ENCODE data around the gene DDX27. TPM values are rescaled to one million over a fixed set of nuclear protein-coding genes. Genes with fewer than 3 reads are reported as not detected.

The DDX27 gene
- total and polyA plus RNA-seq, 2 of the 13 experiments (the other 11 are each of a cell fraction or from before 2014, with no cell fraction given), result 42.6 to 72.8 TPM

- no peak; the same call in 1 of the 2 replicates for TF ChIP-seq FOXA3 (CRISPR knock-in tag; IDR thresholded peaks at IDR 0.05)
- no peak for TF ChIP-seq REL (CRISPR knock-in tag; conservative IDR thresholded peaks at IDR 0.05)
- TF ChIP-seq BRD4 (CRISPR knock-in tag; IDR thresholded peaks at IDR 0.05), result no peak
- no peak for TF ChIP-seq SMAD9 (CRISPR knock-in tag; IDR thresholded peaks at IDR 0.05)
- TF ChIP-seq ZNF260 (CRISPR knock-in tag; IDR thresholded peaks at IDR 0.05; ENCODE audit: borderline replicate concordance, low read depth), result no peak
- no peak for TF ChIP-seq ZNF609 (CRISPR knock-in tag; IDR thresholded peaks at IDR 0.05; ENCODE audit: borderline replicate concordance)
- TF ChIP-seq, protein P1, sequence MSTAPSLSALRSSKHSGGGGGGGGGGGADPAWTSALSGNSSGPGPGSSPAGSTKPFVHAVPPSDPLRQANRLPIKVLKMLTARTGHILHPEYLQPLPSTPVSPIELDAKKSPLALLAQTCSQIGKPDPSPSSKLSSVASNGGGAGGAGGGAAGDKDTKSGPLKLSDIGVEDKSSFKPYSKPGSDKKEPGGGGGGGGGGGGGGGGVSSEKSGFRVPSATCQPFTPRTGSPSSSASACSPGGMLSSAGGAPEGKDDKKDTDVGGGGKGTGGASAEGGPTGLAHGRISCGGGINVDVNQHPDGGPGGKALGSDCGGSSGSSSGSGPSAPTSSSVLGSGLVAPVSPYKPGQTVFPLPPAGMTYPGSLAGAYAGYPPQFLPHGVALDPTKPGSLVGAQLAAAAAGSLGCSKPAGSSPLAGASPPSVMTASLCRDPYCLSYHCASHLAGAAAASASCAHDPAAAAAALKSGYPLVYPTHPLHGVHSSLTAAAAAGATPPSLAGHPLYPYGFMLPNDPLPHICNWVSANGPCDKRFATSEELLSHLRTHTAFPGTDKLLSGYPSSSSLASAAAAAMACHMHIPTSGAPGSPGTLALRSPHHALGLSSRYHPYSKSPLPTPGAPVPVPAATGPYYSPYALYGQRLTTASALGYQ (CRISPR knock-in tag; IDR thresholded peaks at IDR 0.05), result no peak
- no peak for TF ChIP-seq NFE2L1 (CRISPR knock-in tag; IDR thresholded peaks at IDR 0.05; ENCODE audit: borderline replicate concordance)
- no peak for TF ChIP-seq PRDM10 (CRISPR knock-in tag; IDR thresholded peaks at IDR 0.05; ENCODE audit: low read depth)
- TF ChIP-seq PAWR (CRISPR knock-in tag; IDR thresholded peaks at IDR 0.05; ENCODE audit: borderline replicate concordance), result no peak
- TF ChIP-seq ZIK1 (CRISPR knock-in tag; IDR thresholded peaks at IDR 0.05; ENCODE audit: borderline replicate concordance, low read depth), result no peak; the same call in 1 of the 2 replicates
- no peak for TF ChIP-seq MAZ (IDR thresholded peaks at IDR 0.05; ENCODE audit: borderline replicate concordance, low read depth, low read length)
- no peak; the same call in 1 of the 2 replicates for TF ChIP-seq MAZ (CRISPR knock-in tag; IDR thresholded peaks at IDR 0.05; ENCODE audit: low read depth)
- TF ChIP-seq HMGXB4 (CRISPR knock-in tag; IDR thresholded peaks at IDR 0.05; ENCODE audit: borderline replicate concordance in 1 of 2, low read depth in 1 of 2), result peak in 1 of 2 experiments; percentile 76; a peak in 2 of 4 replicates
- TF ChIP-seq ZNF629 (CRISPR knock-in tag; conservative IDR thresholded peaks at IDR 0.05), result no peak
Observed at GRCh38 chr20:49186535-49187329, 32.5 kb upstream of the DDX27 start (continued).
